Sigmoid colon (tissue), 4 donors: ENCODE data around the gene MOB3B.

ENCODE experiments used
- EP300 ChIP-seq, 4 donors: sonication (generic); formaldehyde crosslinking; IDR thresholded peaks; one replicate each; pipeline ENCODE4 v1.6.1; 2017; ENCODE audit warnings: antibody characterized with exemption in 4 of 4
- POLR2A ChIP-seq, 2 donors: fragments of 450-650 bp; IDR thresholded peaks; one replicate each; pipeline ENCODE4 v1.6.1; 2016; ENCODE audit warnings: antibody characterized with exemption in 2 of 2, mild to moderate bottlenecking in 2 of 2, moderate library complexity in 2 of 2
- POLR2AphosphoS5 ChIP-seq, 4 donors: sonication (generic); formaldehyde crosslinking; IDR thresholded peaks; one replicate each; pipeline ENCODE4 v1.6.1; 2017; ENCODE audit warnings: antibody characterized with exemption in 4 of 4
- TF ChIP-seq, protein P1 (sequence below), 4 experiments: fragments of 450-650 bp in 3 of 4; fragments of 200-600 bp in 1 of 4; IDR thresholded peaks; one replicate each; pipeline ENCODE4 v1.5.1; 2016 to 2019; ENCODE audit warnings: antibody characterized with exemption in 4 of 4, mild to moderate bottlenecking in 3 of 4, moderate library complexity in 2 of 4

DNA sequence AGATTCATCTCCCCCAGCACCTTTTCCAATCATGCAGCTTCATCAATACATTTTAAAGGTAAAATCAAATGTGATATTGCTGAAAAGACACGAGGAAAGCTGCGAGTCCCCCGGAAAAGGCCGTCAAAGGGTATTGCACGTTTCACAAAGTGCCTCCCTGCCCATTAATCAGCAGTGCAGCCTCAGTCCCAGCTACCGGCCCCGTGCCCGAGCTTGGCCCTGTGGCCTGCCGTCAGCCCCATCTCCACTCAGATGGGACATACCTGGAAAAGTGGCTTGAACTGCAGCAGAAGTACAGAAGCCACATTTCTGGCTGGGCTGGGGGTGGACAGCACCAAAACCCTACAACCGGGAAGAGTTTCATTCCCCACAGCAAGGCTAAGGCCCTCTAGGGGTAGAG is 192.8 kb downstream of the MOB3B start:
- TF ChIP-seq EP300 (IDR thresholded peaks at IDR 0.05) (no peak), POLR2AphosphoS5 (IDR thresholded peaks at IDR 0.05) (no peak), POLR2A (IDR thresholded peaks at IDR 0.05) (no peak)
- TF ChIP-seq, protein P1, sequence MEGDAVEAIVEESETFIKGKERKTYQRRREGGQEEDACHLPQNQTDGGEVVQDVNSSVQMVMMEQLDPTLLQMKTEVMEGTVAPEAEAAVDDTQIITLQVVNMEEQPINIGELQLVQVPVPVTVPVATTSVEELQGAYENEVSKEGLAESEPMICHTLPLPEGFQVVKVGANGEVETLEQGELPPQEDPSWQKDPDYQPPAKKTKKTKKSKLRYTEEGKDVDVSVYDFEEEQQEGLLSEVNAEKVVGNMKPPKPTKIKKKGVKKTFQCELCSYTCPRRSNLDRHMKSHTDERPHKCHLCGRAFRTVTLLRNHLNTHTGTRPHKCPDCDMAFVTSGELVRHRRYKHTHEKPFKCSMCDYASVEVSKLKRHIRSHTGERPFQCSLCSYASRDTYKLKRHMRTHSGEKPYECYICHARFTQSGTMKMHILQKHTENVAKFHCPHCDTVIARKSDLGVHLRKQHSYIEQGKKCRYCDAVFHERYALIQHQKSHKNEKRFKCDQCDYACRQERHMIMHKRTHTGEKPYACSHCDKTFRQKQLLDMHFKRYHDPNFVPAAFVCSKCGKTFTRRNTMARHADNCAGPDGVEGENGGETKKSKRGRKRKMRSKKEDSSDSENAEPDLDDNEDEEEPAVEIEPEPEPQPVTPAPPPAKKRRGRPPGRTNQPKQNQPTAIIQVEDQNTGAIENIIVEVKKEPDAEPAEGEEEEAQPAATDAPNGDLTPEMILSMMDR (IDR thresholded peaks at IDR 0.05): no peak
